ENCODE measurements around the gene FAM90A1.
"Not testable (repeated sequence)": the region's sequence is repeated elsewhere in the genome, so short reads cannot be mapped to it uniquely, and the experiment has no call there.

DNA sequence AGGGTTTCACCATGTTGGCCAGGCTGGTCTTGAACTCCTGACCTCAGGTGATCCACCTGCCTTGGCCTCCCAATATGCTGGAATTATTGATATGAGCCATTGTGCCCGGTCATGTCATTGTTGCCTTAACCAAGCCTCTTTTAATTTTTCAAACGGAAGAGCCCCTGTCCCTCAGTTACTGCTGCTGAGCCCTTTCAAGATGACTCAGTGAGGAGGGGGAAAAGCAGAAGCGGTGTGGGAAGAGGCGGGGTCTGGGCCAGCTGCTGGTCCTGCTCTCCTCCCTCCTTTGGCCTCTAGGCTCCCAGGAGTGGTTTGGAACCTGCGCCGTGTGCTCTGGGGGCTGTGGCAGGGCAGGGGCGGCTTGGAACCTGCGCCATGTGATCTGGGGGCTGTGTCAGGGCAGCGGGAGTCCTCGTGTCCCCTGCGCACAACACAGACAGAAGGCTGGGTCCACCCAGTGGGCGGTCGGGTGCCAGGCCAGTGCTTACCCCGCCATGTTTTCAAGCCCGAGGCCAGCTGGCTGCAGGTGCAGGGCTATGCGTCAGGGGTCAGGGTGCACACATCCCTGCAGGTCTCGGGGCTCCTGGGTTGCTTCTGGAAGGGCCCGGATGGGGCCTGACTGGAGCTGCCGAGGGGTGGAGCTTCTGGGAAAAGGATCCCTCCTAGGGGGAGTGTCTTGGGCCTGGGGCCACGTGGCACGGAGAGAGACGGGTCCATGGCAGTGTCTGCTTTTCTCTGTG, at the start of gene FAM90A1:
- TF ChIP-seq, protein P1, sequence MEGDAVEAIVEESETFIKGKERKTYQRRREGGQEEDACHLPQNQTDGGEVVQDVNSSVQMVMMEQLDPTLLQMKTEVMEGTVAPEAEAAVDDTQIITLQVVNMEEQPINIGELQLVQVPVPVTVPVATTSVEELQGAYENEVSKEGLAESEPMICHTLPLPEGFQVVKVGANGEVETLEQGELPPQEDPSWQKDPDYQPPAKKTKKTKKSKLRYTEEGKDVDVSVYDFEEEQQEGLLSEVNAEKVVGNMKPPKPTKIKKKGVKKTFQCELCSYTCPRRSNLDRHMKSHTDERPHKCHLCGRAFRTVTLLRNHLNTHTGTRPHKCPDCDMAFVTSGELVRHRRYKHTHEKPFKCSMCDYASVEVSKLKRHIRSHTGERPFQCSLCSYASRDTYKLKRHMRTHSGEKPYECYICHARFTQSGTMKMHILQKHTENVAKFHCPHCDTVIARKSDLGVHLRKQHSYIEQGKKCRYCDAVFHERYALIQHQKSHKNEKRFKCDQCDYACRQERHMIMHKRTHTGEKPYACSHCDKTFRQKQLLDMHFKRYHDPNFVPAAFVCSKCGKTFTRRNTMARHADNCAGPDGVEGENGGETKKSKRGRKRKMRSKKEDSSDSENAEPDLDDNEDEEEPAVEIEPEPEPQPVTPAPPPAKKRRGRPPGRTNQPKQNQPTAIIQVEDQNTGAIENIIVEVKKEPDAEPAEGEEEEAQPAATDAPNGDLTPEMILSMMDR (conservative IDR thresholded peaks at IDR 0.05 in 1 of 2, IDR thresholded peaks at IDR 0.05 in 1 of 2; ENCODE audit: low read depth in 1 of 2, low read length in 2 of 2), result not testable (repeated sequence)
- not testable (repeated sequence) for TF ChIP-seq EZH2 (IDR thresholded peaks at IDR 0.05; ENCODE audit: low read length, missing control alignments)
